Stimulated activated CD4-positive, alpha-beta T cell treated with anti-CD3 and anti-CD28 coated beads, Interleukin-2, amount 100 ng/mL, for 48 hours (primary cell): Measurements from ENCODE around the gene PDE6B.
"Not testable (repeated sequence)": the region's sequence is repeated elsewhere in the genome, so short reads cannot be mapped to it uniquely, and the experiment has no call there.

Experiments
- DNase-seq, 2 donors: peaks; one replicate each; pipeline ENCODE4 v3.0.0-alpha.2; 2020

Gene PDE6B

DNA sequence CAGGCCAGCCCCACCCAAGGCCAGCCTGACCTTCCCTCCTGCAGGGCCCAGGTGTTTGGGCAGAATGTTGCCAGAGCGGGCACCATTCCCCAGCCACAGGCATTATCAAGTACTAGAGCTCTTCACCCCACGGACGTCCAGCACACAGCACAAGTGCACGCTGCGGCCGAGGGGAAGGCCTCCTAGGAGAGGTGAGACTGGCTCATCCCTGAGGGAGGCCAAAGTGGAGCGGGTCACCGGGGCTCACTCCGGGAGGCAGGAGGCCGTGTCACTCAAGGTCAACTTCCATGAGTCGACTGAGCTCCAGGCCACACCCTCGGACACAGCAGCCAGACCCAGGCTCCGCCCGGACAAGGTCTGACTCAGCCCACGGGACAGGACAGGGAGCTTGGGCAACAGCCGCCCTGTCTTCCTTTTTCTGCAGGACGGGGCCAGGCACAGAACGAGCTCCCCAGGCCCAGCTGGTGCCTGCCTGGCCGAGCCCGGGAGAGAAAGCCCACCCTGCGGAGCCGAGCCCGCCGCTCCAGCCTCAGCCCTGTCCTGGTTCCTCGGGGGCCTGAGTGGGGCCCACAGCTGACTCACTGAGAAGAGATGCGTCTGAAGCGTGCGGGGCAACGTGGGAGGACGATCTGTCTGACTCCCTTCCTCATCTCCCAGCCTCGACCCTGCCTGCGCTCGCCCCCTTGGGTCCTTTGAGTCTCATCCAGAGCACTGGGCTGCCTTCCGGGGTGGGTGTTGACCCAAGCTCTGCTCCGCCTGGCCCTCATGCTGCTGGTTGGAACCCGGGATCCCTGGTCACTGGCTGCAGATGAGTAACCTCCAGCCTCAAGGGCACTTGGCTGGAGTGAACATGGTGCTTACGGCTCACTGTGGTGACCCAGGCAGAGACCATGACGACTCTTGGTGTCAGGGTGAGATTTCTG lies 61.9 kb downstream of the PDE6B start:
- DNase-seq, result no peak

DNA sequence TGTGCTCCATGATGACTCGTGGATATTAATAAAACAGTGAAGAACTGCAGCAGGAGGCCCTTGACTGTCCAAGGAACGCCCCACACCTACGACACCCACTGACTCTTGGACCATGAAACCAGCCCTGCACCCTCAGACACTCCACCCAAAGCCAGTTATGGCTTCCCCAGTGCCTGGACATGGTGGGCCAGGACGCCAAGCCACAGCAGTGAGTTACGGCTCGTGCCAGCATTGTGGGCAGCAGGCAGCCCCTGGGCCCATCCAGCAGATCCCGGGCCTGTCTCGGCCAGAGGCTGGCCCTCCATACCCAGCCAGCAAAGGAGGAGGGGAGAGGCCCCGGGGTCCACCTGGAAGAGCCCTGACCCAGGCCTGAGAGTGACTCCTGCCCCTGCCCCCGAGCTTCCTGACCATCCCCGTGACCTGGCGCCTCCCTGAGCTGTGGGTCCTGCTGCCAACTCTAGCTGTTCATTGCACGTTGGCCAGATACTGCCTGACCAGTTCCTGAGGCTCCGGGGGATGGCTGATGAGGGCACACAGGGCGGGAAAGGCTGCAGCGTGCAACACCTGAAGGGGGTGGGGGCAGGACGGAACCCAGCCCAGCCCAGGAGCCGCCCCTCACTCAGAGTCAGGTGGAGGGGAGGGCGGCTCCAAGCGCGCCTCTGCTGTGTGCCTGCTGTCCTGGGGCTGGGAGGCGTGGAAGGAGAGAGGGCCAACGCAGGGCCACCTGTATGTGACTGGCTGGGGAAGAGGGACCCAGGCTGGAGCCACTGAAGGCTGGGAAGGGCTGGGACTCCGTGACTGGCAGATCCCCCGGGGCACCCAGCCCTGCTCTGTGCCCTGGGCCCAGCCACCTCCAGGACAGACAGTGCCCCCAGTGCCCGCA lies 62.8 kb downstream of the PDE6B start:
- no peak for DNase-seq

- DNase-seq, result no peak
Measured at GRCh38 chr4:688854-689681, 63.7 kb downstream of the PDE6B start, which contains the start of gene SLC49A3. Gene SLC49A3 (minus strand): TSS chr4:689151. CDS start chr4:689127, 24 bp downstream.

- DNase-seq, result no peak
Measured at GRCh38 chr4:689723-690122, 64.3 kb downstream of the PDE6B start.

DNA sequence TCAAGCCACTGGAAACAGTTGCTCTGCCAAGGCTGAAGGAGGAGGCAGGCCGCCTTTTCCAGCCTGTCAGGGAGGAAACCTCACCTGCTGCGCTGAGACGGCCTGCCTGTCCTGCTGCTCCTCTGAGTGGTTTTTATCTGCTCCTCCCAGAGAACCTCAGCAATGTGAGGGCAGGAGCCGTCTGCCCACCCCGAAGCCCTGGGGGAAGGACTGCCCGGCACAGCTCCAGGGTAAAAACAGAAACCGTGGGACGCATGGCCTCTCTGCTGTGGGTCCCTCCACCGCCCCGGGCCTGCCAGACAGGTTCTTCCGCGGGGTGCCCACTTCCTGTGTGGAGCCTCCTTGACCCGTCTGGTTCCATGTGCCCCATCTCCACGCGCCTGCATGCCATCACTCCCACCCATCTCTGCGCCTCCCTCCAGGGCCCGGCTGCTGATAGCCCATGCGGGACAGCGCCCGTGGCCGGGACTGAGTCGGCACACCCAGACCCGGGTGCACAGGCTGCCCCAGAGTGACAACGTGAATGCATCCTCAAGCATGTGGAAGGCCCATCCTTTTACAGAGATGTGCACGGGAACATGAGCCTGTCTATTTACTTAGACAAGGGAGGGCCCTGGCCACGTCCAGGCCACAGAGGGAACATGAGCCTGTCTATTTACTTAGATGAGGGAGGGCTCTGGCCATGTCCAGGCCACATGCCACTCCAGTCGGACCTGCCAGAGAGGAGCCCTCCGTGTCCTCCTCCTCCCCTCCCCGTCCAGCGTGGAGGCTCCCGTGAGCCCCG lies 67.6 kb downstream of the PDE6B start:
- DNase-seq, result no peak

DNA sequence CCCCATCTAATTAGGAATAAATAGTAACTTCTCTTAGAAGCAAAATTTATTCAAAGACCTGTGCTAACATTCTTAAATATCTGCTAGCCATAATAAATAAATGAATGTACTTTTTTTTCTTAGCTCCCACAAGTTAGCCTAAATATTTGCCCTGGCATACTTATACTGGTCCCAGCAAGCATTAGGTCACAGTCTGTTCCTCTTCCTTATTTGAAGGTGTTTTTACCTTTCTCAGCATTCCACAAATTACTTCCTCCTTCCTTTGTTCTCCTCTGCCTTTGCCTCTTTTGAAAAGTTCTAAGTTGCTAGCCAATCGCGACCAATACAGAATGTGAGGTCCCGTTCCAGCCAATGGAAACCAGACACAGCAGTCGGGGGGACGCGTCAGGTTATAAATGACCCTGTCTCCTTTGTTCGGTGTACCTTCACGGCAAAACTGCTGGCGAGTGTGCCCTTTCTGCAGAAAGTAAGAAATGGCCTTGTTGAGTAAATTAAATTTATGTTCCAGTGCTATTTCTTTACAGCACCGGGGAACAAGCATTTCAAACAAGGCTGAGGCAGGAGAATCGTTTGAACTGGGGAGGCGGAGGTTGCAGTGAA lies 69.1 kb downstream of the PDE6B start:
- DNase-seq, result not testable (repeated sequence)

GRCh38 chr4:699816-700580 lies 74.6 kb downstream of the PDE6B start:
- no peak for DNase-seq

GRCh38 chr4:700587-701264 lies 75.4 kb downstream of the PDE6B start:
- no peak for DNase-seq

DNA sequence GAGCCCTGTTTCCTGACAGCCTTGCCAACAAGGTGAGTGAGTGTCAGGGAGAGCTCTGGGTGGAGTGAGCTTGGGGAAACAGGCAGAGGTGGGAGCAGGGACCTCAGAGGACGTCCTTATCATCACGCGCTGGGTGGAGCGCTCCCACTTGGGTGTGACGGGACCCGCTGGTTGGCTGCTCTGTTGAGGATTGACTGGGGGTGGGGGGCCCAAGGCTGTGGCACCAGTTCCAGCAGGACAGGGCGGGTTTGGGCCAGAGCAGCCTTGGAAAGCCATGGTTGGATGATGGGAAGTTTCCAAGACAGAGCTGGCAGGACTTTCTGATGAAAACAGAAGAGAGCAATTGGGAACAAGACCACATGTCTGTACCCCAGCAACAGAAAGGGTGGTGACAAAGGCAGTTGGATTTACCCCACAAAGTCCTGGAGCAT lies 77.3 kb downstream of the PDE6B start:
- DNase-seq, result no peak

DNA sequence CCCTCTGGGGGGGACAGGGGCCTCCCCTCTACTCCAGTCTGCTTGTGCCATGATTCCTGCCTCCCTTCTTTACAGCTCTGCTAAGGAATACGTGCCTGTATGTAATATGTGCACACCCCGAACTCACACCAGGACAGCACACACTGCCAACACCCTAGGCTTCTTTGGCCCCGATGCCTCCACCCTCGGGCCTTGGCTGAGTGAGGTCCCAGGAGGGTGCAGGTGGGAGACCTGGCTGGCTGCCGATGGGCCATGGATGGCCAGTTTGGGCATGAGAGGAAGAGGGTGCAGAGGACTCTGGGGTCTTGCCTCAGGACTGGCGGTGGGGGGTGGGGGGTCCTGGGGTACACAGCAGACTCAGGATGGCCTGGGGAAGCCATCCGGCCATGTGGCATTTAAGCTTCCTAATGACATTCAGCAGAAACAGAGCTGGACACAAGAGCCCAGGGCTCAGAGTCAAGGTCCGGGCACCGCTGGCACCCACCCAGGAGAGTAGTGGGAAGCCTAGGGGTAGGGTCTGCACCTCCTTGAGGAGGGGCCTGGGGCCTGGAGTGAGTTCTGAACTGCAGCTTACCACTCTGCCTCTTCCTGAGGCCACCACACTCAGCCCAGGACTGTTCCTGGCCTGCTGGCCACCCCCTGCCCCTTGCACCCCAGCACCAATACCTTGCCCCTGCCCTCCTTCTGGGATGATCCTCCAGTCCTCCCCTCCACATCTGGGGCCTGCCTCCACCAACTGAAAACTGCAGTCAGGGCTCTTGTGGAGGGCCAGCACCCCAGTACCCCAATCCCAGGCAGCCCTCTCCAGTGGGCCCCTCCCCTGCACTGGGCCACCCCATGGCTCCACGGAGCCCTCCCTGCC lies 78.2 kb downstream of the PDE6B start:
- DNase-seq, result no peak

- no peak for DNase-seq
Measured at GRCh38 chr4:704198-704891, 79.0 kb downstream of the PDE6B start.

GRCh38 chr4:704971-705277 lies 79.6 kb downstream of the PDE6B start:
- DNase-seq, result no peak

GRCh38 chr4:705278-706082 lies 80.1 kb downstream of the PDE6B start, which contains the start of gene PCGF3:
Gene PCGF3 (plus strand): TSS chr4:705832. CDS start chr4:733681, 27,849 bp downstream.
- DNase-seq, result peak; percentile 97 to 98

DNA sequence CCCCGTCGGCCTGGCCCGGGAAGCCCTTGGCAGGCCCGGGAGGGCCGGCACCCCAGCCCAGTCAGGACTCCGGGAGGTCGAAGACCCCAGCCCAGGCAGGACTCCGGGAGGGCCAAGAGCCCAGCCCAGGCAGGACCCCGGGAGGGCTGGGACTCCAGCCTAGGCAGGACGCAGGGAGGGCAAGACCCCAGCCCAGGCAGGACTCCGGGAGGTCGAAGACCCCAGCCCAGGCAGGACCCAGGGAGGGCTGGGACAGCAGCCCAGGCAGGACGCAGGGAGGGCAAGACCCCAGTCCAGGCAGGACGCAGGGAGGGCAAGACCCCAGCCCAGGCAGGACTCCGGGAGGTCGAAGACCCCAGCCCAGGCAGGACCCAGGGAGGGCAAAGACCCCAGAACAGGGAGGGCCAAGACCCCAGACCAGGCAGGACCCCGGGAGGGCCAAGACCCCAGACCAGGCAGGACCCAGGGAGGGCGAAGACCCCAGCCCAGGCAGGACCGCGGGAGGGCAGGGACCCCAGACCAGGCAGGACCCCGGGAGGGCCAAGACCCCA lies 80.8 kb downstream of the PDE6B start:
- DNase-seq, result not testable (repeated sequence)

GRCh38 chr4:706834-707598 lies 81.6 kb downstream of the PDE6B start:
- no peak for DNase-seq

GRCh38 chr4:707929-708630 lies 82.7 kb downstream of the PDE6B start:
- DNase-seq, result no peak
